COR-L47 (cell line): ENCODE results near the gene URB1.
"Not testable (repeated sequence)": the region's sequence is repeated elsewhere in the genome, so short reads cannot be mapped to it uniquely, and the experiment has no call there.

Experiments used
- DNase-seq: peaks from one replicate; lab custom pipeline; 2025; lab: John Stamatoyannopoulos, UW

URB1 gene

GRCh38 chr21:32411350-32412161 is 18.7 kb upstream of the URB1 start:
- DNase-seq, result peak; percentile 81

GRCh38 chr21:32410916-32411315 is 18.1 kb upstream of the URB1 start:
- DNase-seq, result no peak

GRCh38 chr21:32410291-32410690 is 17.5 kb upstream of the URB1 start:
- no peak for DNase-seq

- no peak for DNase-seq
These were observed 13.6 kb upstream of the URB1 start for GRCh38 chr21:32406405-32406804.

GRCh38 chr21:32403201-32403777 is 10.5 kb upstream of the URB1 start:
- DNase-seq, result peak; percentile 51

- DNase-seq, result no peak
These were observed 827 bp upstream of the URB1 start for GRCh38 chr21:32393677-32394001.

- DNase-seq, result no peak
These were observed 423 bp downstream of the URB1 start for GRCh38 chr21:32392299-32392879.

- DNase-seq, result no peak
These were observed 1.1 kb downstream of the URB1 start for GRCh38 chr21:32391755-32392154.

- DNase-seq, result not testable (repeated sequence)
These were observed 2.1 kb downstream of the URB1 start for GRCh38 chr21:32390537-32391224.

- DNase-seq, result no peak
These were observed 3.3 kb downstream of the URB1 start for GRCh38 chr21:32389337-32390015.

- no peak for DNase-seq
These were observed 4.5 kb downstream of the URB1 start for GRCh38 chr21:32388306-32388705.

- DNase-seq, result no peak
These were observed 5.7 kb downstream of the URB1 start for GRCh38 chr21:32387151-32387550.

GRCh38 chr21:32386195-32386870 is 6.5 kb downstream of the URB1 start:
- no peak for DNase-seq

- DNase-seq, result no peak
These were observed 9.0 kb downstream of the URB1 start for GRCh38 chr21:32383812-32384211.

GRCh38 chr21:32382108-32382644 is 10.6 kb downstream of the URB1 start:
- peak; percentile 28 for DNase-seq

- no peak for DNase-seq
These were observed 11.2 kb downstream of the URB1 start for GRCh38 chr21:32381571-32381970.

GRCh38 chr21:32380940-32381339 is 11.9 kb downstream of the URB1 start:
- no peak for DNase-seq

- no peak for DNase-seq
These were observed 13.9 kb downstream of the URB1 start for GRCh38 chr21:32378956-32379355.

GRCh38 chr21:32377991-32378390 is 14.8 kb downstream of the URB1 start:
- no peak for DNase-seq

GRCh38 chr21:32377506-32377905 is 15.3 kb downstream of the URB1 start:
- DNase-seq, result no peak

GRCh38 chr21:32372755-32373154 is 20.1 kb downstream of the URB1 start:
- no peak for DNase-seq
